H1 (cell line): ENCODE results near the gene TMEM258.
A peak's percentile ranks its signal among the peaks of the same experiment; 100 is the strongest.

Source experiments
- ASH2L ChIP-seq: fragments of 200-600, 300-600 bp; sonication (generic); IDR thresholded peaks from one replicate; pipeline ENCODE4 v1.7.1; 2017; ENCODE audit warnings: low read length
- BCL11A ChIP-seq, 2 experiments: IDR thresholded peaks; one replicate each; pipeline ENCODE4 v1.6.1; 2011; ENCODE audit warnings: low read depth in 2 of 2, low read length in 2 of 2, mild to moderate bottlenecking in 2 of 2
- CEBPB ChIP-seq: IDR thresholded peaks from 2 replicates; pipeline ENCODE4 v1.6.1; 2012; ENCODE audit warnings: low read depth, low read length
- CTCF ChIP-seq, 3 experiments: IDR thresholded peaks; 1 replicate in 2 of 3; 2 replicates in 1 of 3; pipeline versions ENCODE4 v1.5.1 to v1.6.1; 2011; ENCODE audit warnings: low read length in 3 of 3, mild to moderate bottlenecking in 3 of 3, inconsistent platforms in 2 of 3, low read depth in 1 of 3, moderate library complexity in 1 of 3; ENCODE audit not compliant: insufficient read depth in 1 of 3; ENCODE audit errors: control extremely low read depth in 1 of 3
- EZH2 ChIP-seq: fragments of 200-600 bp; sonication (generic); IDR thresholded peaks from 2 replicates; pipeline ENCODE4 v1.7.1; 2012; ENCODE audit warnings: low read depth, mild to moderate bottlenecking, moderate library complexity, low read length, inconsistent platforms; ENCODE audit not compliant: severe bottlenecking
- JUN ChIP-seq: IDR thresholded peaks from 2 replicates; pipeline ENCODE4 v1.6.1; 2011; ENCODE audit warnings: low read depth, mild to moderate bottlenecking, improper control_type of control experiment, low read length
- POLR2A ChIP-seq, 2 experiments: IDR thresholded peaks; 1 replicate in 1 of 2; 2 replicates in 1 of 2; pipeline ENCODE4 v1.6.1; 2011; ENCODE audit warnings: low read depth in 2 of 2, low read length in 2 of 2, mild to moderate bottlenecking in 2 of 2; ENCODE audit errors: control extremely low read depth in 1 of 2
- RAD21 ChIP-seq, 2 experiments: IDR thresholded peaks in 1 of 2; conservative IDR thresholded peaks in 1 of 2; 2 replicates each; pipeline ENCODE4 v1.6.1; 2011; ENCODE audit warnings: low read depth in 2 of 2, low read length in 2 of 2, improper control_type of control experiment in 1 of 2, inconsistent platforms in 1 of 2, mild to moderate bottlenecking in 1 of 2, moderate library complexity in 1 of 2
- SIN3A ChIP-seq, 2 experiments: IDR thresholded peaks in 1 of 2; conservative IDR thresholded peaks in 1 of 2; 2 replicates each; pipeline ENCODE4 v1.6.1; 2011 to 2012; ENCODE audit warnings: low read length in 2 of 2, improper control_type of control experiment in 1 of 2, low read depth in 1 of 2, mild to moderate bottlenecking in 1 of 2
- TAF7 ChIP-seq: optimal IDR thresholded peaks from 2 replicates; pipeline ENCODE3; 2011; ENCODE audit warnings: low read depth, mild to moderate bottlenecking, inconsistent platforms, low read length, moderate library complexity, borderline replicate concordance

- no peak for TF ChIP-seq EZH2
- TF ChIP-seq CTCF (IDR thresholded peaks at IDR 0.05; ENCODE audit: control extremely low read depth in 1 of 3, insufficient read depth in 1 of 3, low read depth in 1 of 3, low read length in 3 of 3): no peak
- TF ChIP-seq SIN3A (conservative IDR thresholded peaks at IDR 0.05 in 1 of 2, IDR thresholded peaks at IDR 0.05 in 1 of 2; ENCODE audit: low read depth in 1 of 2, low read length in 2 of 2): no peak
- no peak for TF ChIP-seq JUN
- no peak for TF ChIP-seq CEBPB
- no peak for TF ChIP-seq RAD21 (IDR thresholded peaks at IDR 0.05 in 1 of 2, conservative IDR thresholded peaks at IDR 0.05 in 1 of 2; ENCODE audit: low read depth in 2 of 2, low read length in 2 of 2)
- no peak for TF ChIP-seq TAF7
- TF ChIP-seq BCL11A (IDR thresholded peaks at IDR 0.05; ENCODE audit: low read depth in 2 of 2, low read length in 2 of 2): no peak
- peak; percentile 30; a peak in 2 of 3 replicates for TF ChIP-seq POLR2A (IDR thresholded peaks at IDR 0.05; ENCODE audit: control extremely low read depth in 1 of 2, low read depth in 2 of 2, low read length in 2 of 2)
- no peak for TF ChIP-seq ASH2L
These were observed 7.4 kb upstream of the TMEM258 start for GRCh38 chr11:61799665-61800284.
